ENCODE data around the gene NDUFB11.
"Not testable (repeated sequence)": the region's sequence is repeated elsewhere in the genome, so short reads cannot be mapped to it uniquely, and the experiment has no call there.

NDUFB11 gene

DNA sequence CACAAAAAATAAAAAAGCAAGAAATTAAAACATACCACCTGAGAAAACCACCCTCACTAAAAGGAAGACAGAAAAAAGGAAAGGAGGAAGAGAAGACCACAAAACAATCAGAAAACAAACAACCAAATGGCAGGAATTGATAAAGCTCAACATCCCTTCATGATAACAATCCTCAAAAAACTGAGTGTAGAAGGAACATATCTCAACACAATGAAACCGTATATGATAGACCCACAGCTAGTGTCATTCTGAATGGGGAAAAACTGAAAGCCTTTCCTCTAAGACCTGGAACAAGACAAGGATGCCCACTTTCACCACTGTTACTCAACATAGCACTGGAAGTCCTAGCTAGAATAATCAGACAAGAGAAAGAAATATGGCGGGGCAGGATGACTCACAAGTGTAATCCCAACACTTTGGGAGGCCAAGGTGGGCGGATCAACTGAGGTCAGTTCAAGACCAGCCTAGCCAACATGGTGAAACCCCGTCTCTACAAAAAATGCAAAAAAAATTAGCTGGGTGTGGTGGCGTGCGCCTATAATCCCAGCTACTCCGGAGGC is 27.9 kb downstream of the NDUFB11 start:
- not testable (repeated sequence) for H3K27ac ChIP-seq (ENCODE audit: low read length); DNase-seq (ENCODE audit: low read depth, low spot score); H3K9me3 ChIP-seq (ENCODE audit: control insufficient read depth, insufficient read depth, low read length); H3K36me3 ChIP-seq (ENCODE audit: control insufficient read depth, insufficient read depth, low read length); H3K27me3 ChIP-seq (ENCODE audit: control insufficient read depth, insufficient read depth, low read length); H3K4me1 ChIP-seq (ENCODE audit: control insufficient read depth, insufficient read depth, low read length); H3K4me3 ChIP-seq (ENCODE audit: low read length)
- no CpG with 5 or more reads among the region's 7 CpGs for WGBS (ENCODE audit: insufficient coverage, insufficient read length)

DNA sequence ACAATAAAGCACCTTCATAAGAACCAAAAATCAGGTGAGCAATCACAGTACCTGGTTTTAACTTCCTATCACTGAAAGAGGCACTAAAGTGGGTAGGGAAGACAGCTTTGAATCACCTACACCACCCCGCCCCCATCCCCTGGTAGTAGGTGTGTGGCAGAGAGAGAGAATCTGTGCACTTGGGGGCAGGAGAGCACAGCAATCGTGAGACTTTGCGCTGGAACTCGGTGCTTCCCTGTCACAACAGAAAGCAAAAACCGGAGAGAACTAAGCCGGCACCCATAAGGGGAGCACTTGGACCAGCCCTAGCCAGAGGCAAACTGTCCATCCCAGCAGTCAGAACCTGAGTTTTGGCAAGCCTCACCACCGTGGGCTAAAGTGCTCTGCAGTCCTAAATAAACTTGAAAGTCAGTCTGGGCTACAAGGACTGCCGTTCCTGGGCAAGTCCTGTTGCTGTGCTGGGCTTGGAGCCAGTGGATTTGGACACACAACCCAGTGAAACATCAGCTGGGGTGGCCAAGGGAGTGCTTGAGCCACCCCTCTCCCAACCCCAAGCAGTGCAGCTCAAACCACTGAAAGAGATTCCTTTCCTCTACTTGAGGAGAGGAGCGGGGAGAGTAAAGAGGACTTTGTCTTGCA is 32.1 kb downstream of the NDUFB11 start:
- no peaks in the 10 kb centered on the region for H3K9me3 ChIP-seq (ENCODE audit: control insufficient read depth, insufficient read depth, low read length)
- no peak overlapping the region for H3K27ac ChIP-seq (ENCODE audit: low read length)
- H3K4me3 ChIP-seq (ENCODE audit: low read length), result no peak overlapping the region
- DNase-seq (ENCODE audit: low read depth, low spot score), result no peak
- no CpG with 5 or more reads among the region's 9 CpGs for WGBS (ENCODE audit: insufficient coverage, insufficient read length)
- H3K27me3 ChIP-seq (ENCODE audit: control insufficient read depth, insufficient read depth, low read length), result no peaks in the 10 kb centered on the region
- H3K36me3 ChIP-seq (ENCODE audit: control insufficient read depth, insufficient read depth, low read length), result no peaks in the 10 kb centered on the region
- no peaks in the 10 kb centered on the region for H3K4me1 ChIP-seq (ENCODE audit: control insufficient read depth, insufficient read depth, low read length)

DNA sequence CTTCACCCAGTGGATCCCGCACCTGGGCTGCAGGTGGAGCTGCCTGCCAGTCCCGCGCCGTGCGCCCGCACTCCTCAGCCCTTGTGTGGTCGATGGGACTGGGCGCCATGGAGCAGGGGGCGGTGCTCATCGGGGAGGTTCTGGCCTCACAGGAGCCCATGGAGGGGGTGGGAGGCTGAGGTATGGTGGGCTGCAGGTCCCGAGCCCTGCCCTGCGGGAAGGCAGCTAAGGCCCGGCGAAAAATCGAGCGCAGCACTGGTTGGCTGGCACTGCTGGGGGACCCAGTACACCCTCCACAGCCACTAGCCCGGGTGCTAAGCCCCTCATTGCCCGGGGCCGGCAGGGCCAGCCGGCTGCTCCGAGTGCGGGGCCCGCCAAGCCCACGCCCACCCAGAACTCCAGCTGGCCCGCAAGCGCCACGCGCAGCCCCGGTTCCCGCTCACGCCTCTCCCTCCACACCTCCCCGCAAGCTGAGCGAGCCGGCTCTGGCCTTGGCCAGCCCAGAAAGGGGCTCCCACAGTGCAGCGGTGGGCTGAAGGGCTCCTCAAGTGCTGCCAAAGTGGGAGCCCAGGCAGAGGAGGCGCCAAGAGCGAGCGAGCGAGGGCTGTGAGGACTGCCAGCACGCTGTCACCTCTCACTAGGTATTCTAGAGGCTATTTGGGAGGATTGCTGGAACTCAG is 33.4 kb downstream of the NDUFB11 start:
- H3K27me3 ChIP-seq (ENCODE audit: control insufficient read depth, insufficient read depth, low read length); DNase-seq (ENCODE audit: low read depth, low spot score); H3K36me3 ChIP-seq (ENCODE audit: control insufficient read depth, insufficient read depth, low read length); H3K27ac ChIP-seq (ENCODE audit: low read length); H3K9me3 ChIP-seq (ENCODE audit: control insufficient read depth, insufficient read depth, low read length); H3K4me1 ChIP-seq (ENCODE audit: control insufficient read depth, insufficient read depth, low read length); H3K4me3 ChIP-seq (ENCODE audit: low read length): not testable (repeated sequence)
- WGBS (ENCODE audit: insufficient coverage, insufficient read length), result no CpG with 5 or more reads among the region's 40 CpGs

DNA sequence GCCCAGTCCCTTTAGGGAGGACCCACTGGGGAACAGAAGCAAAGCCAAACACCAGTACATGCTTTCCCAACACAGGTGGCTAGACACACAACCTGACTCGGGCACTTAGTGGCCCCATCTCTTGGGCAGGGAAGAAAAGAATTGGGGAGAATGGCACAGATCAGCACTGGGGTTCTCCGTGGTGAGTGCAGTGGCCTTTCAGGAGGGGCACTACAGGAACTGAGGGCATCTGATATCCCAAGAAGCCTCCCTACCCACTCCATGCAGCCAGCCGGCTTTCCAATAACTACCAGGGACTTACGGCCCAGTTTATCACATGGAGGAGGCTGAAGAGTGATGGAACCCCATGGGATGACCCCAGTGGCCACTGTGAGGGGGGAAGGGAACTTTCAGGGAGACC is 43.3 kb downstream of the NDUFB11 start:
- H3K4me3 ChIP-seq (ENCODE audit: low read length), result no peak overlapping the region
- no peaks in the 10 kb centered on the region for H3K27me3 ChIP-seq (ENCODE audit: control insufficient read depth, insufficient read depth, low read length)
- no peaks in the 10 kb centered on the region for H3K9me3 ChIP-seq (ENCODE audit: control insufficient read depth, insufficient read depth, low read length)
- no peak for DNase-seq (ENCODE audit: low read depth, low spot score)
- WGBS (ENCODE audit: insufficient coverage, insufficient read length), result no CpG with 5 or more reads among the region's 4 CpGs
- H3K36me3 ChIP-seq (ENCODE audit: control insufficient read depth, insufficient read depth, low read length), result no peaks in the 10 kb centered on the region
- no peaks in the 10 kb centered on the region for H3K4me1 ChIP-seq (ENCODE audit: control insufficient read depth, insufficient read depth, low read length)
- H3K27ac ChIP-seq (ENCODE audit: low read length), result no peak overlapping the region

DNA sequence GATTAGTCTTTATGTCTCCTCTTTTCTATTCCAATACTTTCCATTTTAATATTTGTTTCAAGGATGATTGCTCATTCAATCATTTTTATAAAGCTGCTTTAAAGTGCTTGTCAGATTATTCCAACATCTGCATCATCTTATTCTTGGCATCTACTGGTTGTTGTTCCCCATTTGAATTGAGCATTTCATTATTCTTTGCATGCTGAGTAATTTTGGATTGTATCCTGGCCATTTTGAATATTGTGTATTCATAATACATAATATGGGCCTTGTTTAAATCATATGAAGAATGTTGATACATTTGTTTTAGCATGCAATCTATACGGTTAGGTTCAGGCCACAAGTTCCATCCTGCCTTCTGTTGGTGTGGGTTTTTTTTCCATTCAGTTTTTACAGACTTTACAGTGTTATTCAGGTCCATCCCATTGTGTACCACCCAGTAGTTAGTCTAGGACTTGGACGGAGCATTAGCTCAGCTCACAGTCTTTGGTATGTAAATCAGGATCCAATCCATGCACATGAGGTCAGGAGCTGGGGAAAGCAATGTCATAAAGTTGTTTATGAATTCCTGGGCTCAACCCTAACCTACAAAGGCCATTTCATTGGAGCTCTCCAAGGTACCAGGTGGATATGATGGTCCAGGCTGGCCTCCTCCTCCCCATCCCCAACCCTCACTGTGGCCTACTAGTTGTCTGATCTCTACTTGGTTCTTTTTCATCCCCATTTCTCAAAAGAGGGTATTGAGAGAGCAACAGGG is 46.0 kb downstream of the NDUFB11 start:
- H3K4me3 ChIP-seq (ENCODE audit: low read length), result no peak overlapping the region
- no peaks in the 10 kb centered on the region for H3K27me3 ChIP-seq (ENCODE audit: control insufficient read depth, insufficient read depth, low read length)
- WGBS (ENCODE audit: insufficient coverage, insufficient read length), result no CpG with 5 or more reads among the region's 2 CpGs
- H3K27ac ChIP-seq (ENCODE audit: low read length), result no peak overlapping the region
- H3K36me3 ChIP-seq (ENCODE audit: control insufficient read depth, insufficient read depth, low read length), result no peaks in the 10 kb centered on the region
- H3K4me1 ChIP-seq (ENCODE audit: control insufficient read depth, insufficient read depth, low read length), result no peaks in the 10 kb centered on the region
- no peaks in the 10 kb centered on the region for H3K9me3 ChIP-seq (ENCODE audit: control insufficient read depth, insufficient read depth, low read length)
- no peak for DNase-seq (ENCODE audit: low read depth, low spot score)

DNA sequence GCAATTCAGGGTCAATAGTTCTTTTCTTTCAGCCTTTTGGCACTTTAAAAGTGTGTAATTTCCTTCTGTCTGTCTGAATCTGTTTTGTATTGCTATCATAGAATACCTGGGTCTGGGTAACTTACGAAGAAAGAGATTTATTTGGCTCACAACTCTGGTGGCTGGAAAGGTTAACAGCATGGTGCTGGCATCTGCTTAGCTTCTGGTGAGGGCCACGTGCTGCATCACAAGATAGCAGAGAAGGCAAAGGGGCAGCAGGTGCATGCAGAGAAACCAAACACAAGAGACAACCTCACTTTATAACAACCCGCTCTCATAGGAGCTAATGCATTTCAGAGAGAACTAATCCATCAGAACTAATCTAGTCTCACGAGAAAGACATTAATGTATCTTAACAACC is 47.5 kb downstream of the NDUFB11 start:
- H3K9me3 ChIP-seq (ENCODE audit: control insufficient read depth, insufficient read depth, low read length), result no peaks in the 10 kb centered on the region
- no CpG with 5 or more reads among the region's 4 CpGs for WGBS (ENCODE audit: insufficient coverage, insufficient read length)
- H3K4me1 ChIP-seq (ENCODE audit: control insufficient read depth, insufficient read depth, low read length), result no peaks in the 10 kb centered on the region
- no peak overlapping the region for H3K27ac ChIP-seq (ENCODE audit: low read length)
- DNase-seq (ENCODE audit: low read depth, low spot score), result no peak
- H3K36me3 ChIP-seq (ENCODE audit: control insufficient read depth, insufficient read depth, low read length), result no peaks in the 10 kb centered on the region
- no peak overlapping the region for H3K4me3 ChIP-seq (ENCODE audit: low read length)
- H3K27me3 ChIP-seq (ENCODE audit: control insufficient read depth, insufficient read depth, low read length), result no peaks in the 10 kb centered on the region

DNA sequence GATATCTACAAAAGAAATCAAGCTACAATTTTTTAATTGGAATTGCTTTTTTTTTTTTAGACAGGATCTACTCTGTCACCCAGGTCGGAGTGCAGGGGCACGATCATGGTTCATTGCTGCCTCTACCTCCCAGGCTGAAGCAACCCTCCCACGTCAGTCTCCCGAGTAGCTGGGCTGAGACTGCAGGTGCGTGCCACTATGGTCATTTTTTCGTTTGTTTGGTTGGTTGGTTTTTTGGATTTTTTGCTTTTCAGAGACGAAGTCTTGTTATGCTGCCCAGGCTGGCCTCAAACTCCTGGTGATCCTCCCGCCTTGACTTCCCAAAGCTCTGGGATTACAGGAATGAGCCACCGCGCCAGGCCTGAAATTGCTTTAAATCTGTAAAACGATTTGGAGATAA is 50.6 kb downstream of the NDUFB11 start:
- DNase-seq (ENCODE audit: low read depth, low spot score), result no peak
- no peaks in the 10 kb centered on the region for H3K27me3 ChIP-seq (ENCODE audit: control insufficient read depth, insufficient read depth, low read length)
- no peaks in the 10 kb centered on the region for H3K36me3 ChIP-seq (ENCODE audit: control insufficient read depth, insufficient read depth, low read length)
- H3K27ac ChIP-seq (ENCODE audit: low read length), result no peak overlapping the region
- no peaks in the 10 kb centered on the region for H3K9me3 ChIP-seq (ENCODE audit: control insufficient read depth, insufficient read depth, low read length)
- WGBS (ENCODE audit: insufficient coverage, insufficient read length), result no CpG with 5 or more reads among the region's 11 CpGs
- no peaks in the 10 kb centered on the region for H3K4me1 ChIP-seq (ENCODE audit: control insufficient read depth, insufficient read depth, low read length)
- no peak overlapping the region for H3K4me3 ChIP-seq (ENCODE audit: low read length)

DNA sequence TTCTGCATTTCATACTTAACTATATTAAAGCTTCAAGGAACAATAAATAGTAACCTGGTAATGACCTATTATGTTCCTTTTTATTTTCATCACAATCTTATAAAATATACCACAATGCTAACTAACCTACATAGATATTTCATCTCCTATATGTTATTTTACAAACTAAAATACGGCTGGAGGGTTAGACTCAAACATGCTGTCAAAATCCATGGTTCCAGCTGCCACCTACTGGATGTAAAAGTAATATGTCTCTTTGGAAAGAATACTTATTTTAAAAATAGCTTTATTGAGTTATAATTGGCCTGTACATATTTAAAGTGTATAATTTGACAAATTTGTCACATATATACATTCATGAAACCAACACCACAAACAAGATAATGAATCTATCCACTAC is 51.3 kb downstream of the NDUFB11 start:
- Histone ChIP-seq H3K9me3 (ENCODE audit: control insufficient read depth, insufficient read depth, low read length) (no peaks in the 10 kb centered on the region), H3K36me3 (ENCODE audit: control insufficient read depth, insufficient read depth, low read length) (no peaks in the 10 kb centered on the region), H3K4me1 (ENCODE audit: control insufficient read depth, insufficient read depth, low read length) (no peaks in the 10 kb centered on the region), H3K4me3 (ENCODE audit: low read length) (no peak overlapping the region), H3K27ac (ENCODE audit: low read length) (no peak overlapping the region), H3K27me3 (ENCODE audit: control insufficient read depth, insufficient read depth, low read length) (no peaks in the 10 kb centered on the region)
- no CpG with 5 or more reads among the region's 1 CpG for WGBS (ENCODE audit: insufficient coverage, insufficient read length)
- no peak for DNase-seq (ENCODE audit: low read depth, low spot score)

Data from iPS DF 6.9 (cell line).